Gastroesophageal sphincter (tissue), 4 donors: Measurements from ENCODE around the gene KIF26B. TPM values are rescaled to one million over a fixed set of nuclear protein-coding genes. Genes with fewer than 3 reads are reported as not detected.

Experiments used
- ATAC-seq: fragments of 150-250 bp; one replicate; pipeline ENCODE4 v1.9.1; 2016; ENCODE audit warnings: mild to moderate bottlenecking, moderate library complexity
- H3K27ac ChIP-seq, 4 donors: fragments of 200-600 bp; sonication (generic) in 3 of 4; 1 replicate in 3 of 4; 2 replicates in 1 of 4; pipeline ENCODE4 v1.5.1; 2016 to 2019
- H3K27me3 ChIP-seq: fragments of 200-600 bp; sonication (generic); one replicate; pipeline ENCODE4 v1.5.1; 2019
- H3K36me3 ChIP-seq, 2 donors: fragments of 200-600 bp; sonication (generic); one replicate each; pipeline ENCODE4 v1.5.1; 2019; ENCODE audit warnings: control low read depth in 1 of 2
- H3K4me1 ChIP-seq, 3 donors: fragments of 200-600 bp; sonication (generic); 1 replicate in 2 of 3; 2 replicates in 1 of 3; pipeline ENCODE4 v1.5.1; 2016 to 2019; ENCODE audit warnings: control low read depth in 2 of 3
- H3K4me3 ChIP-seq, 2 donors: fragments of 200-600 bp; sonication (generic); one replicate each; pipeline ENCODE4 v1.5.1; 2019; ENCODE audit warnings: mild to moderate bottlenecking in 1 of 2, moderate library complexity in 1 of 2
- H3K9me3 ChIP-seq, 3 donors: fragments of 200-600 bp; sonication (generic); one replicate each; pipeline ENCODE4 v1.5.1; 2017 to 2019; ENCODE audit warnings: control low read depth in 2 of 3
- CTCF ChIP-seq, 4 experiments: fragments of 200-600 bp in 2 of 4; fragments of 450-650 bp in 2 of 4; sonication (generic) in 1 of 4; IDR thresholded peaks; one replicate each; pipeline ENCODE4 v1.5.1; 2017 to 2019; ENCODE audit warnings: antibody characterized with exemption in 4 of 4, mild to moderate bottlenecking in 2 of 4, moderate library complexity in 2 of 4
- EP300 ChIP-seq: sonication (generic); formaldehyde crosslinking; IDR thresholded peaks from one replicate; pipeline ENCODE4 v1.6.1; 2017; ENCODE audit warnings: antibody characterized with exemption, mild to moderate bottlenecking
- POLR2A ChIP-seq, 2 donors: fragments of 450-650 bp; IDR thresholded peaks; one replicate each; pipeline ENCODE4 v1.6.1; 2017; ENCODE audit warnings: antibody characterized with exemption in 2 of 2, mild to moderate bottlenecking in 2 of 2, moderate library complexity in 1 of 2
- POLR2AphosphoS5 ChIP-seq: sonication (generic); formaldehyde crosslinking; IDR thresholded peaks from one replicate; pipeline ENCODE4 v1.6.1; 2017; ENCODE audit warnings: antibody characterized with exemption
- WGBS, 2 donors: methylation state at CpG; one replicate each; pipeline ENCODE4 v1.1.5; 2018; ENCODE audit warnings: low coverage in 1 of 2; 5-methylcytosine and 5-hydroxymethylcytosine counted together
- total RNA-seq, 4 donors: library from RNA; depleted of rRNA; stranded (reverse); fragments of >200 nt; gene quantifications; one replicate each; pipeline ENCODE4 v1.1.0, GENCODE V29; 2016

The KIF26B gene
- total RNA-seq, 4 donors from 2014 or later, result 0.62 to 1.9 (median 0.97) TPM

GRCh38 chr1:245411245-245412036 is 256.7 kb downstream of the KIF26B start:
- Histone ChIP-seq H3K36me3 (no peaks in the 10 kb centered on the region), H3K9me3 (no peaks in the 10 kb centered on the region), H3K27me3 (no peaks in the 10 kb centered on the region), H3K4me1 (no peaks in the 10 kb centered on the region), H3K4me3 (no peak overlapping the region), H3K27ac (no peak overlapping the region)
- 74 to 76% methylated on average over 12 of the region's 14 CpGs for WGBS, 2 donors
- ATAC-seq, result no peak
- TF ChIP-seq POLR2A (IDR thresholded peaks at IDR 0.05) (no peak), POLR2AphosphoS5 (no peak), EP300 (no peak), CTCF (IDR thresholded peaks at IDR 0.05) (no peak)

- TF ChIP-seq CTCF (IDR thresholded peaks at IDR 0.05) (no peak), POLR2A (IDR thresholded peaks at IDR 0.05) (no peak), POLR2AphosphoS5 (no peak), EP300 (no peak)
- WGBS, 2 donors, result 62 to 68% methylated on average over 5 of the region's 5 CpGs
- Histone ChIP-seq H3K4me3 (no peak overlapping the region), H3K36me3 (no peaks in the 10 kb centered on the region), H3K9me3 (no peaks in the 10 kb centered on the region), H3K27me3 (no peaks in the 10 kb centered on the region), H3K4me1 (no peaks in the 10 kb centered on the region), H3K27ac (no peak overlapping the region)
- ATAC-seq, result no peak
These were observed 257.5 kb downstream of the KIF26B start for GRCh38 chr1:245412306-245412705.

GRCh38 chr1:245416781-245417180 is 262.0 kb downstream of the KIF26B start:
- no peak for TF ChIP-seq POLR2AphosphoS5
- no peak for TF ChIP-seq CTCF (IDR thresholded peaks at IDR 0.05)
- no peak for TF ChIP-seq POLR2A (IDR thresholded peaks at IDR 0.05)
- no peak for TF ChIP-seq EP300
- ATAC-seq, result no peak
- Histone ChIP-seq H3K4me3 (no peak overlapping the region), H3K27me3 (peaks cover 10% of the 10 kb centered on the region), H3K36me3 (no peaks in the 10 kb centered on the region), H3K9me3 (no peaks in the 10 kb centered on the region), H3K27ac (no peak overlapping the region), H3K4me1 (peaks cover 0 to 6% (median 0%) of the 10 kb centered on the region in 3 donors)
- WGBS, 2 donors, result 93 to 98% methylated on average over 2 of the region's 2 CpGs

GRCh38 chr1:245418077-245418476 is 263.3 kb downstream of the KIF26B start:
- 20% methylated on average over 3 to 6 of the region's 14 CpGs for WGBS, 2 donors
- peaks cover 0 to 6% (median 0%) of the 10 kb centered on the region in 3 donors for H3K4me1 ChIP-seq
- peaks cover 10% of the 10 kb centered on the region for H3K27me3 ChIP-seq
- H3K36me3 ChIP-seq, result no peaks in the 10 kb centered on the region
- TF ChIP-seq POLR2AphosphoS5 (no peak), POLR2A (IDR thresholded peaks at IDR 0.05) (no peak), EP300 (no peak), CTCF (IDR thresholded peaks at IDR 0.05) (no peak)
- no peak overlapping the region for H3K27ac ChIP-seq
- H3K4me3 ChIP-seq, result no peak overlapping the region
- H3K9me3 ChIP-seq, result no peaks in the 10 kb centered on the region
- no peak for ATAC-seq

- no peak overlapping the region for H3K4me3 ChIP-seq
- WGBS, 2 donors, result 90 to 95% methylated on average over 9 to 10 of the region's 15 CpGs
- peaks cover 0 to 6% (median 0%) of the 10 kb centered on the region in 3 donors for H3K4me1 ChIP-seq
- TF ChIP-seq EP300 (no peak), CTCF (IDR thresholded peaks at IDR 0.05) (no peak), POLR2A (IDR thresholded peaks at IDR 0.05) (no peak), POLR2AphosphoS5 (no peak)
- no peaks in the 10 kb centered on the region for H3K36me3 ChIP-seq
- H3K9me3 ChIP-seq, result no peaks in the 10 kb centered on the region
- H3K27ac ChIP-seq, result no peak overlapping the region
- ATAC-seq, result no peak
- H3K27me3 ChIP-seq, result peaks cover 10% of the 10 kb centered on the region
These were observed 264.7 kb downstream of the KIF26B start for GRCh38 chr1:245419461-245419978.
